Left kidney (tissue), 2 donors: ENCODE measurements around the gene PLCB3. TPM values are rescaled to one million over a fixed set of nuclear protein-coding genes. Genes with fewer than 3 reads are reported as not detected.

Source experiments
- DNase-seq: peaks from one replicate; pipeline ENCODE4 v3.0.0-alpha.2; 2013
- polyA plus RNA-seq: library from polyadenylated mRNA; unstranded; fragments of 120-200 nt; gene quantifications from one replicate; pipeline ENCODE4 v1.2.1, GENCODE V29; 2013; ENCODE audit not compliant: insufficient read length

PLCB3 gene
- polyA plus RNA-seq, 1 donor: 13.5 TPM

GRCh38 chr11:64220271-64220670 lies 31.1 kb upstream of the PLCB3 start:
- no peak for DNase-seq

DNA sequence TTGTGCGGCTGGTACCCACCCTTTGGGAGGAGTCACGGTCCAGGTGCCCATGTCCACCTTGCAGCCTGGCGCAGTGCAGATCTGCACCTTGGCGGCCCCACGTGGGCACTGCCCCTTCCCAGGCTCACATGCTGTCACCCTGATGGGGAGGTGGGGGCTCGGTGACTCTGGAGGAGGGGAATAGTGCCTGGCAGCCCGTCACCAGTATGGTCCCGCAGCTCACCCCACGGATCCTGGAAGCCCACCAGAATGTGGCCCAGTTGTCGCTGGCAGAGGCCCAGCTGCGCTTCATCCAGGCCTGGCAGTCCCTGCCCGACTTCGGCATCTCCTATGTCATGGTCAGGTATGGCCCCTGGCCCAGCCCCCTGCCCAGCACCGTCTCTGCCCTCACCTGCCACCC lies 30.5 kb upstream of the PLCB3 start:
- no peak for DNase-seq

- DNase-seq: no peak
Measured at GRCh38 chr11:64222651-64223000, 28.7 kb upstream of the PLCB3 start.

DNA sequence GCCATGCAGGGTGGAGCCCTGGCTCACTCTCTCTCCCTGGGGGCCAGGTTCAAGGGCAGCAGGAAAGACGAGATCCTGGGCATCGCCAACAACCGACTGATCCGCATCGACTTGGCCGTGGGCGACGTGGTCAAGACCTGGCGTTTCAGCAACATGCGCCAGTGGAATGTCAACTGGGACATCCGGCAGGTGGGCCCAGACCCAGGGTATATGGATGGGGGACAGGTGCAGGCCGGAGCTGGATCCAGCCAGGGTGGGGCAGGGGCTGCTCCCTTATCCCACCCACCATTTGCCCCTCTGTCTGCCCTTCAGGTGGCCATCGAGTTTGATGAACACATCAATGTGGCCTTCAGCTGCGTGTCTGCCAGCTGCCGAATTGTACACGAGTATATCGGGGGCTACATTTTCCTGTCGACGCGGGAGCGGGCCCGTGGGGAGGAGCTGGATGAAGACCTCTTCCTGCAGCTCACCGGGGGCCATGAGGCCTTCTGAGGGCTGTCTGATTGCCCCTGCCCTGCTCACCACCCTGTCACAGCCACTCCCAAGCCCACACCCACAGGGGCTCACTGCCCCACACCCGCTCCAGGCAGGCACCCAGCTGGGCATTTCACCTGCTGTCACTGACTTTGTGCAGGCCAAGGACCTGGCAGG lies 28.2 kb upstream of the PLCB3 start:
- DNase-seq: no peak

DNA sequence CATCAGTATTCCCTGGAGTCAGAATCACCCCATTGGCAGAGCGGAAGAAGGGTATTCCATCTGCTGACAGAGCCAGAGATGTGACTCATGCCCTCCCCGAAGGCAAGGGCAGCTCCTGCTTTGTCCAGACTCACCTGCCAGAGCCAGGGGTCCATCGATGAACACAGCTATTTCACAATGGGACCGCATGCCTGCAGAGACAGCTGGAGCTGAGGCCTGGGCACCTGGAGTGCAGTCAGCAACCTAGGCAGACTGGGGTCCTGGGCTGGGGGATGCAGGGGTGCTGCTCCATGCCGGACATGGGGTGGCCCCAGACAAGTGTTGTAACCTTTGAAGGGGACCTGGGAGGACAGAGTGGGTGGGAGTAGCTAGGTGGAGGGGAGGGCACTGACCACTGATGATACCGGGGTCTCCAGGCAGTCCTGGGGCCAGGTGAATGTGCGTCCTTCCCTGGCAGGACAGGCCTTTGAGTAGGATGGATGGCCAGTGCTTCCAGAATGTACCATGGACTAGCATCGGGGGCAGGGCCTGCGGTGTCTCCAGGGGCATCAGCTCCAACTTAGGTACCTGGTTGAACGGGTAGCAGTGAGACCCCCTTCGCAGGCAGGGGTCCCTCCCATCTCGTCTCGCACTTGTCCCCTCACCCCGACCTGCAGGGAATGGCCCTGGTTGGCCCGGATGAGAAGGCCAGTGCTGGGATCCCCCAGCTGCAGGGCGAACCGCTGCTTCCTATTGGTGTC lies 27.0 kb upstream of the PLCB3 start:
- DNase-seq: no peak

DNA sequence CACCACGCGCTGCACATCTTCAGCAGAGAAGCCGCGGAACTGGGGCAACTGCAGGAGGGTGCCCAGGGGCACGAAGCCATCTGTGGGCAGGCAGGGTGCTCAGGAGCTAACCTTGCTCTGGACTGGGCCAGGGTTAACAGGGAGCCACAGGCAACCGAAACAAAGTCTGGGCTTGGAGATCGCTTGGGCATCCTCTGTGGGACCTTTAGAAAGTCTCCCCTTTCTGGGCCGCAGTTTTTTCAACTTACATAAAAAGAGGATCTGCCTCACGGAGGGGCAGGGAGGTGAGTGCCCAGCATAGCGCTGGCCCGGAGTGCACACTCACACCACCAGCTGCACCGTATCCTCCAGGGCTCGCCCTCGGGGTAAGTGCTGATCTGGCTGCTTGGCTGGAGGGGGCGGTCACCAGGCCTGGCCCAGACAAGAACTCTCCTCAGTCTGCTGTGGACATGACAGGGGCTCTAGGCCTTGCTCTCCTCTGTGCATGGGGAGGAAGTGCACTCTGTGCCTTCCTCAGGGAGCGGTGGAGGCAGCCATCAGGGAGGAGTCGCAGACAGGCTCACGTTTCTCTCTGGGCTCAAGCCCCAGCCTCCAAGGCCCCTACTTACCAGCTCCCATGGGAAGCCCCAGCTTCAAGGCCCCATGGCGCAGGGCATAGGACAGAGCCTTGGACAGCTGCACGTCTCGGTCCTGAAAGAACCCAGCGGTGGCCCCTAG lies 26.3 kb upstream of the PLCB3 start:
- no peak for DNase-seq

- DNase-seq: peak; percentile 85
Measured at GRCh38 chr11:64225608-64226506, 25.5 kb upstream of the PLCB3 start, which contains the start of the genes NUDT22 and TRPT1. TSS of gene NUDT22 (plus strand) at chr11:64226274. CDS start at chr11:64226653, 379 bp downstream. TSS of gene TRPT1 (minus strand) at chr11:64226186. CDS start at chr11:64225860, 326 bp downstream.

DNA sequence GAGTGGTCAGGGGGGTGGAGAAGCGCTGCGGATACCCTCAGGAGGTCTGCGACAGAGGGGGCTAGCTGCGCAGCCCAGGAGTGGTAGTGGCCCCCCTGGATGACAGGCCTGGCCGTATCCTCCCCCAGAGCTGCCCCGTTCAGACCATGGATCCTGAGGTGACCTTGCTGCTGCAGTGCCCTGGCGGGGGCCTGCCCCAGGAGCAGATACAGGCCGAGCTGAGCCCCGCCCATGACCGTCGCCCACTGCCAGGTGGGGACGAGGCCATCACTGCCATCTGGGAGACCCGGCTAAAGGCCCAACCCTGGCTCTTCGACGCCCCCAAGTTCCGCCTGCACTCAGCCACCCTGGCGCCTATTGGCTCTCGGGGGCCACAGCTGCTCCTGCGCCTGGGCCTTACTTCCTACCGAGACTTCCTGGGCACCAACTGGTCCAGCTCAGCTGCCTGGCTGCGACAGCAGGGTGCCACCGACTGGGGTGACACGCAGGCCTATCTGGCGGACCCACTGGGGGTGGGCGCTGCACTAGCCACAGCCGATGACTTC lies 24.8 kb upstream of the PLCB3 start:
- DNase-seq: no peak

GRCh38 chr11:64227405-64227956 lies 23.8 kb upstream of the PLCB3 start:
- DNase-seq: no peak

DNA sequence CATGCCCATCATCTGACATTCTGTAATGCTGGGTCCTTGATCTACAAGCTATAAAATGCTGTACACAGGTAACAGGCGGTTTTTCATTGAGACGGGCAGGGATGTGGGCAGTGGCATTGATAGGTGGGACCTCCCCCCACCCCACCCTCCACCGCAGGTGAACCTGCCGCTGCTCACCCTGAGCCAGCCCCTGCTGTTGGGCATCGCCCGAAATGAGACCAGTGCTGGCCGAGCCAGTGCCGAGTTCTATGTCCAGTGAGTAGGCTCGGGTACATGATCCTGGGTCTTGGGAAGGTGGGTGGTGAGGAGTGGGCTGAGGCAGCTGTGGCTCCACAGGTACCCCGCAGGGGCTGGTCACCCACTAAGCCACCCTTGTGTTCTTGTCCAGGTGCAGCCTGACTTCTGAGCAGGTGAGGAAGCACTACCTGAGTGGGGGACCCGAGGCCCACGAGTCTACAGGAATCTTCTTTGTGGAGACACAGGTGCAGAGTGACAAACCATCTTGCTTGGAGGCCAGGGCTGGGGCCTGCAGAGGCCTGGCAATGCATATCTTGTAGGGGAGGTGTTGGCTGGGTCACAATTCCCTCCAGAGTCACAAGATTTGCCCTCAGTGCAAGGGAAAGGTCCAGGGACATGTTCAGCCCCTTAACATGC lies 22.1 kb upstream of the PLCB3 start:
- no peak for DNase-seq

- no peak for DNase-seq
Measured at GRCh38 chr11:64229744-64230170, 21.6 kb upstream of the PLCB3 start.

- peak; percentile 97 for DNase-seq
Measured at GRCh38 chr11:64230171-64230984, 21.0 kb upstream of the PLCB3 start, which contains the start of gene DNAJC4. TSS of gene DNAJC4 (plus strand) at chr11:64230548. CDS start at chr11:64230855, 307 bp downstream.

DNA sequence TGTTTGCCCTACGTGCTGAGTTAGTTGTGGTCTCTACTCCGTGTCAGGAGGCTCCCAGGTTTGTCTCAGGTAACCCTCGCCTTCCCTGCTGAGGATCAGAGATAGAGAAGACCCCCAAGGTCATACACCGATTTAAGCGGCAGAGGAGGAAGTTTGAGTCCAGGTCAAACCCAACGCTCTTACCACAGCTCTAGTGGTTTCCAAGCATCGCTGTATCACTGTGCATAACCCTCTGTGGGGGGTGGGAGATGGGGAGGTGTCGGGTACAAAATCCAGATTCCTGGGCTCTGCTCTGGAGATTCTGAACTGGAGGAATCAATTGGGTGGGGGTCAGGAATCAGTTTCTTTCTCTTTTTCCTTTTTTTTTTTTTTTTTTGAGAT lies 20.4 kb upstream of the PLCB3 start:
- DNase-seq: no peak

- DNase-seq: no peak
Measured at GRCh38 chr11:64231546-64231945, 19.8 kb upstream of the PLCB3 start.

- no peak for DNase-seq
Measured at GRCh38 chr11:64232182-64232966, 19.0 kb upstream of the PLCB3 start.

- no peak for DNase-seq
Measured at GRCh38 chr11:64232967-64233315, 18.4 kb upstream of the PLCB3 start.

DNA sequence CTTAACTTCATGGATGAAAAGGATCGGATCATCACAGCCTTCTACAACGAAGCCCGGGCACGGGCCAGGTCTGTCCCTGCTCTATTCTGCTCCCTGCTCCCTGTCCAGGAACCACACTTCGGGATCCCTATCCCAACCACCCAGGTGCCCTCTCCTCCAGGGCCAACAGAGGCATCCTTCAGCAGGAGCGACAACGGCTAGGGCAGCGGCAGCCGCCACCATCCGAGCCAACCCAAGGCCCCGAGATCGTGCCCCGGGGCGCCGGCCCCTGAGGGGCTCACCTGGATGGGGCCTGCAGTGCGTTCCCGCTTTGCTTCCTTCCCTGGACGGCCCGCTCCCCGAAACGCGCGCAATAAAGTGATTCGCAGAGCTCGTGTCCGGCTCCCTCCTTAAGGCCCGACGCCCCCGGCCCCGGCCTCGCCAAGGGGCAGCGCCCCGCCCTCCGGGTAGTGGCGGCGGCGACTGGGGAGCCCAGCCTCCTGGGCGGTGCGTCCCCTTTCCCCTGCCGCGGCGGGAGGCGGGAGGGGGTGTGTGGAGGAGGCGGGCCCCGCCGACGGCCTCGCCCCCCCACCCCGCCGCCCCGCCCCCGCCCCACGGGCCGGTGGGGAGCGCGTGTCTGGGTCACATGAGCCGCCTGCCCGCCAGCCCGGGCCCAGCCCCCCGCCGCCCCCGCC lies 17.3 kb upstream of the PLCB3 start, which contains the start of gene VEGFB:
TSS of gene VEGFB (plus strand) at position 672 of the 674 bp plus-strand sequence. CDS start 250 bp downstream, outside the sequence.
- no peak for DNase-seq

DNA sequence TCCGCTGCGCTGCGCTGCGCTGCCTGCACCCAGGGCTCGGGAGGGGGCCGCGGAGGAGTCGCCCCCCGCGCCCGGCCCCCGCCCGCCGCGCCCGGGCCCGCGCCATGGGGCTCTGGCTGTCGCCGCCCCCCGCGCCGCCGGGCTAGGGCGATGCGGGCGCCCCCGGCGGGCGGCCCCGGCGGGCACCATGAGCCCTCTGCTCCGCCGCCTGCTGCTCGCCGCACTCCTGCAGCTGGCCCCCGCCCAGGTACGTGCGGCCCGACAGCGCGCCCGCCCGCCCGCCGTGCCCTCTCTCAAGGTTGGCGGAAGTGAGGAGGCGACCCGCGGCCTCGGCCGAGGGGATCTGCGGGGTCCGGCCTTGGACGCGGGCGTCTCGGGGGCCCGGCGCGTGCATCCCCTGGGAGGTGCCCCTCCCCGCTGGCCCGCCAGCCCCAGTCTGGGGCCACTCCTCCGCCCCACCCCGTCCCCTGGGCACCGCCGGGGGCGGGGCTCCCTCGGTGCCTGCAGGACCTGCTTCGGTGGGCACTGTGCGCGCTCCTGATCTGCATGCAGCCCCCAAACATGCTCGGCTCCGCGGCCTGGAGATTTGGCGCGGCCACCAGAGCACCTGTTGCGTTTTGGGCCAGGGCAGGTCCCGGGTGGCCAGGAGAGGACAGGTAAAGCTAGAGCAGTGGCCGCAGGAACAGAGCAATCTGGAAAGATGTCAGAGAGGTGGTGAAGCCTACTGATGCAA lies 16.5 kb upstream of the PLCB3 start:
- no peak for DNase-seq
